Endodermal cell (in vitro differentiated cells): ENCODE data around the gene FAM50A. TPM values are rescaled to one million over a fixed set of nuclear protein-coding genes. Genes with fewer than 3 reads are reported as not detected.

ENCODE experiments used
- DNase-seq: peaks from one replicate; pipeline ENCODE4 v3.0.0-alpha.2; 2017
- H3K27ac ChIP-seq: 2 replicates; pipeline ENCODE4 v1.5.1; 2013; ENCODE audit warnings: mild to moderate bottlenecking, low read depth, low read length, moderate library complexity
- H3K27me3 ChIP-seq: 2 replicates; pipeline ENCODE4 v1.6.1; 2013; ENCODE audit warnings: mild to moderate bottlenecking, low read length, moderate library complexity; ENCODE audit not compliant: insufficient read depth, control insufficient read depth, poor library complexity, severe bottlenecking
- H3K36me3 ChIP-seq: 2 replicates; pipeline ENCODE4 v1.7.0; 2013; ENCODE audit warnings: mild to moderate bottlenecking, low read length, moderate library complexity; ENCODE audit not compliant: control insufficient read depth, insufficient read depth
- H3K4me1 ChIP-seq: one replicate; pipeline ENCODE4 v1.7.0; 2013; ENCODE audit warnings: low read length; ENCODE audit not compliant: control insufficient read depth, insufficient read depth
- H3K4me3 ChIP-seq: 2 replicates; pipeline ENCODE4 v1.5.1; 2013; ENCODE audit warnings: mild to moderate bottlenecking, low read length, moderate library complexity
- H3K9ac ChIP-seq: 2 replicates; pipeline ENCODE4 v1.6.1; 2013; ENCODE audit warnings: mild to moderate bottlenecking, low read length, moderate library complexity; ENCODE audit not compliant: poor library complexity, severe bottlenecking; ENCODE audit errors: extremely low read depth
- H3K9me3 ChIP-seq: 2 replicates; pipeline ENCODE4 v1.6.1; 2013; ENCODE audit warnings: mild to moderate bottlenecking, low read length, moderate library complexity; ENCODE audit not compliant: control insufficient read depth
- H3K27ac Mint-ChIP-seq: 2 replicates; pipeline ENCODE4 v1.8.0; 2020; ENCODE audit warnings: mixed read lengths
- H3K27me3 Mint-ChIP-seq: 2 replicates; pipeline ENCODE4 v1.8.0; 2021; ENCODE audit warnings: mild to moderate bottlenecking, mixed read lengths; ENCODE audit not compliant: insufficient read depth
- H3K36me3 Mint-ChIP-seq: 2 replicates; pipeline ENCODE4 v1.8.0; 2020; ENCODE audit warnings: low read depth, mixed read lengths
- H3K4me1 Mint-ChIP-seq: 2 replicates; pipeline ENCODE4 v1.8.0; 2020; ENCODE audit warnings: mixed read lengths
- H3K4me3 Mint-ChIP-seq: 2 replicates; pipeline ENCODE4 v1.8.0; 2020; ENCODE audit warnings: mild to moderate bottlenecking, moderate library complexity, mixed read lengths
- H3K9me3 Mint-ChIP-seq: 2 replicates; pipeline ENCODE4 v1.8.0; 2020; ENCODE audit warnings: mild to moderate bottlenecking, mixed read lengths
- CTCF ChIP-seq: fragments of 200-600 bp; sonication (generic); conservative IDR thresholded peaks from 2 replicates; pipeline ENCODE4 v1.5.0; 2021; ENCODE audit warnings: antibody characterized with exemption, mild to moderate bottlenecking
- WGBS, 2 experiments: methylation state at CpG; one replicate each; pipeline versions ENCODE4 v1.1.5 to v1.1.7; 2013; ENCODE audit warnings: missing lambda C conversion rate in 2 of 2, mixed read lengths in 1 of 2; ENCODE audit not compliant: insufficient coverage in 1 of 2, insufficient read length in 1 of 2; 5-methylcytosine and 5-hydroxymethylcytosine counted together
- total RNA-seq, 2 donors: library from RNA; stranded (reverse); fragmentation: NEBNext Ultra II Directional in 1 of 2; extraction: Animal tissue kit (Norgen Biotek cat#: 25700) in 1 of 2; gene quantifications; 2 replicates in 1 of 2; 3 replicates in 1 of 2; pipeline ENCODE4 v1.2.1, GENCODE V29; 2021

FAM50A gene
- total RNA-seq, 2 donors from 2014 or later: 91.0 to 102 TPM

- H3K27me3 Mint-ChIP-seq: no peaks in the 10 kb centered on the region
- H3K4me3 Mint-ChIP-seq: no peak overlapping the region
- H3K36me3 Mint-ChIP-seq: peaks cover 25% of the 10 kb centered on the region
- WGBS, 2 experiments: 91 to 97% methylated on average over 6 to 16 of the region's 16 CpGs
- H3K4me3 ChIP-seq: no peak overlapping the region
- H3K27me3 ChIP-seq: no peaks in the 10 kb centered on the region
- H3K9me3 Mint-ChIP-seq: peaks cover 65% of the 10 kb centered on the region
- no peaks in the 10 kb centered on the region for H3K4me1 ChIP-seq
- no peak overlapping the region for H3K27ac ChIP-seq
- no peak for TF ChIP-seq CTCF
- H3K4me1 Mint-ChIP-seq: no peaks in the 10 kb centered on the region
- H3K9ac ChIP-seq: no peak overlapping the region
- peaks cover 22% of the 10 kb centered on the region for H3K36me3 ChIP-seq
- H3K27ac Mint-ChIP-seq: no peak overlapping the region
- no peak for DNase-seq
- no peaks in the 10 kb centered on the region for H3K9me3 ChIP-seq
Measured at GRCh38 chrX:154445776-154446175, 1.8 kb downstream of the FAM50A start.

GRCh38 chrX:154446430-154446829 is 2.5 kb downstream of the FAM50A start:
- Histone ChIP-seq H3K9me3 (no peaks in the 10 kb centered on the region), H3K27ac (no peak overlapping the region), H3K27me3 (no peaks in the 10 kb centered on the region), H3K4me3 (no peak overlapping the region), H3K9ac (no peak overlapping the region), H3K36me3 (peaks cover 20% of the 10 kb centered on the region), H3K4me1 (no peaks in the 10 kb centered on the region)
- 93 to 100% methylated on average over 4 to 12 of the region's 12 CpGs for WGBS, 2 experiments
- DNase-seq: no peak
- no peak overlapping the region for H3K27ac Mint-ChIP-seq
- no peaks in the 10 kb centered on the region for H3K4me1 Mint-ChIP-seq
- no peak overlapping the region for H3K4me3 Mint-ChIP-seq
- H3K36me3 Mint-ChIP-seq: peaks cover 21% of the 10 kb centered on the region
- H3K27me3 Mint-ChIP-seq: no peaks in the 10 kb centered on the region
- no peak for TF ChIP-seq CTCF
- H3K9me3 Mint-ChIP-seq: peaks cover 60% of the 10 kb centered on the region

GRCh38 chrX:154448484-154448883 is 4.5 kb downstream of the FAM50A start:
- no peak for TF ChIP-seq CTCF
- Mint-ChIP-seq H3K27me3 (no peaks in the 10 kb centered on the region), H3K36me3 (peaks cover 31% of the 10 kb centered on the region), H3K4me3 (no peak overlapping the region), H3K9me3 (peaks cover 62% of the 10 kb centered on the region), H3K4me1 (no peaks in the 10 kb centered on the region), H3K27ac (no peak overlapping the region)
- Histone ChIP-seq H3K9ac (no peak overlapping the region), H3K36me3 (peaks cover 12% of the 10 kb centered on the region), H3K4me3 (no peak overlapping the region), H3K9me3 (no peaks in the 10 kb centered on the region), H3K4me1 (no peaks in the 10 kb centered on the region), H3K27ac (no peak overlapping the region), H3K27me3 (no peaks in the 10 kb centered on the region)
- WGBS, 2 experiments: 80 to 98% methylated on average over 1 to 12 of the region's 14 CpGs
- DNase-seq: no peak
